Tibial artery (tissue), 4 donors: ENCODE measurements around the gene GID8.
A peak's percentile ranks its signal among the peaks of the same experiment; 100 is the strongest.

ENCODE experiments used
- DNase-seq, 2 donors: peaks; one replicate each; pipeline ENCODE4 v3.0.0-alpha.2; 2019
- H3K27ac ChIP-seq, 2 donors: fragments of 200-600 bp; sonication (generic) in 1 of 2; 1 replicate in 1 of 2; 2 replicates in 1 of 2; pipeline ENCODE4 v1.5.1; 2018 to 2019; ENCODE audit warnings: mild to moderate bottlenecking in 1 of 2
- H3K27me3 ChIP-seq, 2 donors: fragments of 200-600 bp; sonication (generic) in 1 of 2; one replicate each; pipeline versions ENCODE4 v1.5.1 to v1.6.0; 2016 to 2019
- H3K36me3 ChIP-seq, 3 donors: fragments of 200-600 bp; sonication (generic) in 2 of 3; one replicate each; pipeline ENCODE4 v1.5.1; 2016 to 2019; ENCODE audit warnings: mild to moderate bottlenecking in 2 of 3
- H3K4me1 ChIP-seq, 4 donors: fragments of 200-600 bp; sonication (generic) in 2 of 4; 1 replicate in 3 of 4; 2 replicates in 1 of 4; pipeline ENCODE4 v1.5.1; 2016 to 2019
- H3K4me3 ChIP-seq, 2 donors: fragments of 200-600 bp; sonication (generic) in 1 of 2; 1 replicate in 1 of 2; 2 replicates in 1 of 2; pipeline ENCODE4 v1.5.1; 2018 to 2019; ENCODE audit warnings: mild to moderate bottlenecking in 2 of 2
- H3K9me3 ChIP-seq, 3 donors: fragments of 200-600 bp; sonication (generic) in 1 of 3; one replicate each; pipeline ENCODE4 v1.5.1; 2016 to 2019
- CTCF ChIP-seq, 2 experiments: fragments of 200-600 bp in 1 of 2; fragments of 450-650 bp in 1 of 2; IDR thresholded peaks; one replicate each; pipeline ENCODE4 v1.5.1; 2017 to 2019; ENCODE audit warnings: antibody characterized with exemption in 2 of 2, mild to moderate bottlenecking in 1 of 2, moderate library complexity in 1 of 2
- intact Hi-C: fragments of 100-400 bp; cut with DNase I; formaldehyde crosslinking; loops from one replicate; pipeline ENCODE4 v1.15.0; 2023; ENCODE audit warnings: low total_unique reads

The GID8 gene

GRCh38 chr20:62972845-62973745 is 35.1 kb downstream of the GID8 start:
- DNase-seq = no peak
- Histone ChIP-seq H3K9me3 (no peaks in the 10 kb centered on the region), H3K27me3 (peaks cover 0 to 78% of the 10 kb centered on the region in 2 donors), H3K4me3 (peak overlapping the region; percentile 16 to 33), H3K4me1 (peaks cover 0 to 10% (median 8%) of the 10 kb centered on the region in 4 donors), H3K36me3 (no peaks in the 10 kb centered on the region), H3K27ac (no peak overlapping the region)
- TF ChIP-seq CTCF (IDR thresholded peaks at IDR 0.05) = no peak
- intact Hi-C loops = no loop called here

- Histone ChIP-seq H3K36me3 (no peaks in the 10 kb centered on the region), H3K4me3 (no peak overlapping the region), H3K27ac (no peak overlapping the region), H3K9me3 (no peaks in the 10 kb centered on the region), H3K27me3 (peaks cover 0 to 95% of the 10 kb centered on the region in 2 donors), H3K4me1 (peaks cover 0 to 10% (median 8%) of the 10 kb centered on the region in 4 donors)
- DNase-seq = no peak
- no peak for TF ChIP-seq CTCF (IDR thresholded peaks at IDR 0.05)
- intact Hi-C loops = no loop called here
Observed at GRCh38 chr20:62975251-62975760, 37.4 kb downstream of the GID8 start.

- no peak overlapping the region for H3K4me3 ChIP-seq
- no peaks in the 10 kb centered on the region for H3K36me3 ChIP-seq
- no peak for TF ChIP-seq CTCF (IDR thresholded peaks at IDR 0.05)
- peaks cover 0 to 10% (median 8%) of the 10 kb centered on the region in 4 donors for H3K4me1 ChIP-seq
- DNase-seq = no peak
- H3K27me3 ChIP-seq = peaks cover 0 to 95% of the 10 kb centered on the region in 2 donors
- no peaks in the 10 kb centered on the region for H3K9me3 ChIP-seq
- intact Hi-C loops = no loop called here
- no peak overlapping the region for H3K27ac ChIP-seq
Observed at GRCh38 chr20:62975812-62976508, 38.0 kb downstream of the GID8 start.

GRCh38 chr20:62976886-62977285 is 38.9 kb downstream of the GID8 start:
- no peak for DNase-seq
- Histone ChIP-seq H3K9me3 (no peaks in the 10 kb centered on the region), H3K4me3 (no peak overlapping the region), H3K4me1 (peaks cover 0 to 10% (median 8%) of the 10 kb centered on the region in 4 donors), H3K27ac (no peak overlapping the region), H3K36me3 (no peaks in the 10 kb centered on the region), H3K27me3 (peaks cover 0 to 98% of the 10 kb centered on the region in 2 donors)
- TF ChIP-seq CTCF (IDR thresholded peaks at IDR 0.05) = no peak
- intact Hi-C loops = no loop called here

GRCh38 chr20:62977613-62978560 is 39.9 kb downstream of the GID8 start:
- Histone ChIP-seq H3K27me3 (peaks cover 0 to 100% of the 10 kb centered on the region in 2 donors), H3K4me3 (no peak overlapping the region), H3K36me3 (no peaks in the 10 kb centered on the region), H3K4me1 (peaks cover 0 to 5% (median 3%) of the 10 kb centered on the region in 4 donors), H3K9me3 (no peaks in the 10 kb centered on the region), H3K27ac (no peak overlapping the region)
- TF ChIP-seq CTCF (IDR thresholded peaks at IDR 0.05) = no peak
- no peak for DNase-seq
- intact Hi-C loops = no loop called here
